Keratinocyte (primary cell): ENCODE results near the gene C1GALT1C1L.

Experiments
- CTCF ChIP-seq, 3 experiments: IDR thresholded peaks in 1 of 3; conservative IDR thresholded peaks in 1 of 3; optimal IDR thresholded peaks in 1 of 3; 2 replicates in 2 of 3; 3 replicates in 1 of 3; pipeline versions ENCODE3 to v1.5.1; 2011; ENCODE audit warnings: low read length in 3 of 3, mild to moderate bottlenecking in 3 of 3, moderate library complexity in 2 of 3, control low read depth in 1 of 3, inconsistent platforms in 1 of 3; ENCODE audit not compliant: insufficient read depth in 2 of 3; ENCODE audit errors: extremely low read depth in 1 of 3
- EZH2 ChIP-seq: IDR thresholded peaks from one replicate; pipeline ENCODE4 v1.6.1; 2012; ENCODE audit warnings: inconsistent platforms, mild to moderate bottlenecking, low read length, moderate library complexity

GRCh38 chr2:43637030-43637803 is 39.0 kb downstream of the C1GALT1C1L start, which contains the start of gene PLEKHH2:
- TF ChIP-seq CTCF (optimal IDR thresholded peaks at IDR 0.05 in 1 of 3, IDR thresholded peaks at IDR 0.05 in 1 of 3, conservative IDR thresholded peaks at IDR 0.05 in 1 of 3; ENCODE audit: extremely low read depth in 1 of 3, insufficient read depth in 2 of 3, low read length in 3 of 3) = no peak
- TF ChIP-seq EZH2 = no peak
